ENCODE measurements around the gene HEXB. TPM values are rescaled to one million over a fixed set of nuclear protein-coding genes. Genes with fewer than 3 reads are reported as not detected.

Gene HEXB
- total and polyA plus RNA-seq, 2 of the 4 experiments (the other 2 are of a cell fraction) = 76.7 to 126 TPM

GRCh38 chr5:74660140-74660539 is 24.9 kb upstream of the HEXB start:
- H2BK15ac ChIP-seq (ENCODE audit: low read depth, low read length) = no peak overlapping the region
- peak overlapping the region; percentile 38 for H2AFZ ChIP-seq (replicated peaks; ENCODE audit: low read length, poor library complexity)
- no peak overlapping the region for H3K56ac ChIP-seq (ENCODE audit: extremely low read depth, insufficient read depth, low read length)
- H3K9me3 ChIP-seq (ENCODE audit: control insufficient read depth, insufficient read depth, low read length) = no peaks in the 10 kb centered on the region
- no peak overlapping the region for H2BK20ac ChIP-seq (ENCODE audit: low read depth, low read length)
- no peak overlapping the region for H4K91ac ChIP-seq (ENCODE audit: insufficient read depth, low read depth, low read length)
- no peak overlapping the region for H4K8ac ChIP-seq (ENCODE audit: low read depth in 2 of 2, low read length in 2 of 2)
- H3K14ac ChIP-seq (replicated peaks; ENCODE audit: low read depth, low read length) = no peak overlapping the region
- H3K4ac ChIP-seq (ENCODE audit: low read depth, low read length) = no peak overlapping the region
- H3K4me3 ChIP-seq (ENCODE audit: insufficient read depth, low read depth, low read length) = no peak overlapping the region
- POLR2A ChIA-PET (ENCODE audit: unreplicated experiment) = no interaction called here
- BruUV-seq (replicated peaks) = no TSS peak
- H3K18ac ChIP-seq (ENCODE audit: low read depth, low read length) = no peak overlapping the region; the same call in 1 of the 2 replicates
- 0 out of 2 replicates have a peak, but pooled peaks cover 3% of the 10 kb centered on the region for H3K27me3 ChIP-seq (ENCODE audit: control insufficient read depth, insufficient read depth, low read length)
- intact Hi-C loops (cut with micrococcal nuclease) = no loop called here
- WGBS, 2 experiments (ENCODE audit: extremely low coverage in 2 of 2, insufficient read length in 1 of 2) = no CpG with 5 or more reads among the region's 1 CpG
- no peaks in the 10 kb centered on the region for H3K9me1 ChIP-seq (ENCODE audit: insufficient read depth, low read length)
- no peaks in the 10 kb centered on the region; the same call in 1 of the 2 replicates for H3K4me1 ChIP-seq (ENCODE audit: control insufficient read depth, insufficient read depth, low read length)
- in situ Hi-C loops (cut with MboI; ENCODE audit: low sequenced_read_pairs) = loop anchor here (25.0 kb wide), 1 partner anchor 602 kb away; no protein-coding TSS in a partner anchor
- H3K23ac ChIP-seq (ENCODE audit: low read depth, low read length) = 0 out of 2 replicates have a peak overlapping the region, but pooled peaks have one; percentile 67
- no peak overlapping the region for H2AK5ac ChIP-seq (ENCODE audit: low read depth, low read length)
- H2BK120ac ChIP-seq (ENCODE audit: low read depth, low read length) = no peak overlapping the region
- TF ChIP-seq NFE2L2 (IDR thresholded peaks at IDR 0.05; ENCODE audit: low read depth, low read length) = no peak
- no peak for TF ChIP-seq CEBPB (IDR thresholded peaks at IDR 0.05; ENCODE audit: low read depth, low read length)
- no peak for TF ChIP-seq FOS (IDR thresholded peaks at IDR 0.05; ENCODE audit: low read depth, low read length)
- no peak for TF ChIP-seq RAD21 (IDR thresholded peaks at IDR 0.05; ENCODE audit: low read length)
- no peak for TF ChIP-seq POLR2A (IDR thresholded peaks at IDR 0.05; ENCODE audit: low read depth, low read length)
- no peak for TF ChIP-seq SMC3 (IDR thresholded peaks at IDR 0.05; ENCODE audit: low read depth, low read length)
- no peak for TF ChIP-seq MAFK (IDR thresholded peaks at IDR 0.05; ENCODE audit: low read depth, low read length)
- no peaks in the 10 kb centered on the region for H4K20me1 ChIP-seq (ENCODE audit: insufficient read depth, low read length)
- DNase-seq (peak; percentile 35), ATAC-seq (ENCODE audit: low read depth) (0 out of 2 replicates have a peak, but pooled peaks have one; percentile 37)
- CTCF ChIA-PET = interaction anchor here (0.6 kb wide), 1 partner anchor 1594 kb away, joined by 6 read pairs; no protein-coding TSS in a partner anchor
- no peaks in the 10 kb centered on the region for H3K79me1 ChIP-seq (ENCODE audit: low read depth in 1 of 2, low read length in 2 of 2)
- no peak overlapping the region for H3K4me2 ChIP-seq (ENCODE audit: low read depth, low read length)
- no peak overlapping the region; the same call in 1 of the 2 replicates for H4K5ac ChIP-seq (ENCODE audit: low read depth, low read length)
- no peak overlapping the region for H2BK5ac ChIP-seq (ENCODE audit: low read depth, low read length, poor library complexity, severe bottlenecking)
- no peak overlapping the region for H2AK9ac ChIP-seq (replicated peaks; ENCODE audit: low read depth, low read length, poor library complexity)
- no peaks in the 10 kb centered on the region for H3K36me3 ChIP-seq (ENCODE audit: control insufficient read depth, insufficient read depth, low read length)
- no peak overlapping the region for H3K27ac ChIP-seq (ENCODE audit: insufficient read depth, low read length)
- H3K9ac ChIP-seq (ENCODE audit: low read depth, low read length) = no peak overlapping the region
- dilution Hi-C loops (cut with HindIII; ENCODE audit: low sequenced_read_pairs, unreplicated experiment) = no loop called here

Measured in IMR-90 (cell line).